Ovary (tissue), 9 donors: Measurements from ENCODE around the gene OSBPL5. TPM values are rescaled to one million over a fixed set of nuclear protein-coding genes. Genes with fewer than 3 reads are reported as not detected.
"Not testable (repeated sequence)": the region's sequence is repeated elsewhere in the genome, so short reads cannot be mapped to it uniquely, and the experiment has no call there.

Source experiments
- DNase-seq, 5 donors: peaks; one replicate each; pipeline ENCODE4 v3.0.0-alpha.2; 2019 to 2020
- H3K27ac ChIP-seq, 2 donors: fragments of 200-600 bp; one replicate each; pipeline versions ENCODE4 v1.5.1 to v1.8.0; 2019 to 2022
- H3K27me3 ChIP-seq: fragments of 200-600 bp; one replicate; pipeline ENCODE4 v1.8.0; 2022
- H3K36me3 ChIP-seq: fragments of 200-600 bp; sonication (generic); one replicate; pipeline ENCODE4 v1.5.1; 2019
- H3K4me1 ChIP-seq: one replicate; pipeline ENCODE4 v1.8.1; 2013; ENCODE audit warnings: mild to moderate bottlenecking, moderate library complexity; ENCODE audit not compliant: insufficient read depth
- H3K4me3 ChIP-seq: fragments of 200-600 bp; sonication (generic); one replicate; pipeline ENCODE4 v1.5.1; 2017
- H3K9me3 ChIP-seq, 2 donors: fragments of 200-600 bp in 1 of 2; sonication (generic) in 1 of 2; one replicate each; pipeline versions ENCODE4 v1.5.1 to v1.8.1; 2013 to 2019; ENCODE audit warnings: mild to moderate bottlenecking in 1 of 2, moderate library complexity in 1 of 2
- CTCF ChIP-seq, 3 donors: fragments of 450-650 bp in 2 of 3; fragments of 200-600 bp in 1 of 3; IDR thresholded peaks; one replicate each; pipeline versions ENCODE4 v1.5.1 to v1.8.0; 2016 to 2022; ENCODE audit warnings: antibody characterized with exemption in 3 of 3, mild to moderate bottlenecking in 1 of 3
- EP300 ChIP-seq: sonication (generic); formaldehyde crosslinking; IDR thresholded peaks from one replicate; pipeline ENCODE4 v1.6.1; 2017; ENCODE audit warnings: antibody characterized with exemption
- POLR2A ChIP-seq: fragments of 450-650 bp; IDR thresholded peaks from one replicate; pipeline ENCODE4 v1.6.1; 2017; ENCODE audit warnings: antibody characterized with exemption, mild to moderate bottlenecking, moderate library complexity
- whole genome bisulfite sequencing, 3 donors: extraction: QIAGEN DNeasy Blood & Tissue Kit in 1 of 3; methylation state at CpG; one replicate each; pipeline versions ENCODE4 v1.1.5 to v1.1.7; 2013 to 2017; 5-methylcytosine and 5-hydroxymethylcytosine counted together
- intact Hi-C, 4 donors: fragments of 100-400 bp; cut with DNase I; formaldehyde crosslinking; loops; one replicate each; pipeline versions ENCODE4 v1.11.0 to v1.15.1; 2022 to 2023
- polyA plus RNA-seq, 2 donors: library from polyadenylated mRNA; stranded (reverse); fragments of 200-250 nt in 1 of 2; fragments of 350-450 nt in 1 of 2; fragmentation: Illumina TruSeq in 1 of 2; extraction: RNeasy Lipid Tissue Mini Kit (QIAGEN cat#74804) in 1 of 2; gene quantifications; one replicate each; pipeline ENCODE4 v1.2.3, GENCODE V29; 2013 to 2014
- total RNA-seq, 7 donors: library from RNA; depleted of rRNA in 2 of 7; stranded (reverse); fragments of >200 nt in 2 of 7; fragmentation: NEBNext Ultra II Directional in 3 of 7; extraction: Animal tissue kit (Norgen Biotek cat#: 25700) in 3 of 7; gene quantifications; one replicate each; pipeline versions ENCODE4 v1.1.0 to v1.2.4, GENCODE V29; 2016 to 2023
- donor health status: DM: no; HTN: no; CAD: no; lungs with moderate emphysema.
- donor health status: DM: no; HTN: no; CAD: no.
- donor health status: Bipolar disorder and iron deficiency.
- donor health status: DM: yes; HTN: yes; CAD: no.
- donor health status: DM: no; HTN: no; CAD: no.
- donor health status: DM: yes; HTN: yes; CAD: no.

The OSBPL5 gene
- total and polyA plus RNA-seq, 9 donors: 3.0 to 41.0 (median 23.3) TPM

DNA sequence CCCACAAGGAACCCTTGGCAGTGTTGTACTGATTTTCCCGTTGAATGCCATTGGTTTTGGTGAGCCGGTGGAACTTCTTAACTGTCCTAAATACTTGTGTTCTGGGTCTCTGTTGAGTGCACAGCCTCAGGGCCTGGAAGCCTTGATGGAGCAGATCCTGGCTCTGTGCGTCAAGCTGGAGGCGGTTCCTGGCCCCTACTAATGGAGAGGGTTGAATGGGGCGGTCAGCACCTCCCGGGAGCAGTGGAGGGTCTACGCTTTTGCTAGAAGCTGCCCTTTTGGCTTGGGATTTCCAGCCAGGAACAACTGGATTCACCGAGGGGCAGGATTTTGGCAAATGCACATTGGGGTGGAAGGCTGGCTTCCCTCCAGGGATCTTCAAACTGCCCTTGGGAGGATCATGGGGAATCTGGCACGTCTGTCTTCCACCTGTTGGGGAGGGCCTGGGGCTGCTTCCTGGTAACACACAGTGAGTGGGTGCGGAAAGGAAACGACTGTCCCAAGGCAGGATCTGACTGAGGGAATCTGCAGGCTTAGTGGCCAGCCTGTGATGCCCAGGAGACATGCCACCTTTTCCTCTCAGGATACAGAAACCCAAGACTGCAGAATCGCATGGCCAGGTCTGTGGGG is 6.9 kb upstream of the OSBPL5 start:
- intact Hi-C loops: no loop called here
- Histone ChIP-seq H3K4me1 (peaks cover 6% of the 10 kb centered on the region), H3K4me3 (no peak overlapping the region), H3K9me3 (no peaks in the 10 kb centered on the region), H3K27me3 (no peaks in the 10 kb centered on the region), H3K36me3 (no peaks in the 10 kb centered on the region), H3K27ac (no peak overlapping the region)
- DNase-seq: no peak
- TF ChIP-seq EP300 (no peak), CTCF (IDR thresholded peaks at IDR 0.05) (no peak), POLR2A (no peak)
- WGBS, 3 donors: 68 to 84% (median 70%) methylated on average over 12 of the region's 12 CpGs

- intact Hi-C loops: no loop called here
- peaks cover 6% of the 10 kb centered on the region for H3K4me1 ChIP-seq
- H3K27me3 ChIP-seq: no peaks in the 10 kb centered on the region
- H3K27ac ChIP-seq: no peak overlapping the region
- H3K36me3 ChIP-seq: no peaks in the 10 kb centered on the region
- no peak for TF ChIP-seq CTCF (IDR thresholded peaks at IDR 0.05)
- TF ChIP-seq EP300: no peak
- DNase-seq: no peak
- 78 to 87% (median 85%) methylated on average over 24 of the region's 24 CpGs for WGBS, 3 donors
- H3K4me3 ChIP-seq: no peak overlapping the region
- no peaks in the 10 kb centered on the region for H3K9me3 ChIP-seq
Measured at GRCh38 chr11:3170756-3171650, 5.9 kb upstream of the OSBPL5 start.

DNA sequence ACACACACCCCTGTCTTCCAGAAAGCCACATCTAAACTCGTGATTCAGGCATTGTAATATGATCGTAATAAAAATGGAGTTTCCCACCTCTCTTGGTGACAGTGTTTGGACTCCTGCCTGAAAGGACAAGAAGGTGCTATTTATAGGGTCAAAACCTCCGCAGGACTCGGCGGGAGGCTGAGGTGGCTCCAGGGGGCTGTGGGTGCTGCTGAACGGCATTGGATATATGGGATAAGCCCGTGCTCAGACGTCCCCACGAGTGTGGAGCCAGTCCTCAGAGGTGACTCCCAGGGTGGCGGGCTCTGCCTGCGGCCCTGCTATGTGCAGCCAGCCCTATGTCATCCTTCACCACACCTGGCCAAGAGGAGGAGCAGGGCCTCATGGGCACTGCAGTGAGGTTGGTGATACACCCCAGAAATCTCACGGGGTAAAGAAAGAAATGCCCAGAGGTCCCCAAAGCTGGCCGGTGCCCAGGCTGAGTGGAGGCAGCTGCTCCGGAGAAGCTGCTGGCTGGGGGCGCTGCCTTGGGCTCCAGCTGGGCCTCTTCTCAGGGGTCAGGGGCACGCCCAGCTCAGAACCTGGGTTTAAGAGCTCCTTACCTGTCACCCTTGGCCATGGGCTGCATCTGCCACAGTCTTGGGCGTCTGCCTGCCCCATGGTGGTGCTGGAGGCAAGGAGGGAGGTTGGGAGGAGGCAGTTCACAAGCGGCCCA is 5.1 kb upstream of the OSBPL5 start:
- H3K4me1 ChIP-seq: peaks cover 8% of the 10 kb centered on the region
- no peak overlapping the region for H3K27ac ChIP-seq
- no peak for DNase-seq
- no peaks in the 10 kb centered on the region for H3K36me3 ChIP-seq
- H3K4me3 ChIP-seq: no peak overlapping the region
- no peaks in the 10 kb centered on the region for H3K9me3 ChIP-seq
- intact Hi-C loops: no loop called here
- no peak for TF ChIP-seq CTCF (IDR thresholded peaks at IDR 0.05)
- TF ChIP-seq POLR2A: no peak
- no peak for TF ChIP-seq EP300
- no peaks in the 10 kb centered on the region for H3K27me3 ChIP-seq
- 51 to 58% (median 56%) methylated on average over 18 of the region's 18 CpGs for WGBS, 3 donors

- Histone ChIP-seq H3K4me3 (peak overlapping the region; percentile 36), H3K27me3 (no peaks in the 10 kb centered on the region), H3K27ac (no peak overlapping the region), H3K4me1 (peaks cover 8% of the 10 kb centered on the region), H3K9me3 (no peaks in the 10 kb centered on the region), H3K36me3 (no peaks in the 10 kb centered on the region)
- WGBS, 3 donors: 1 to 2% (median 1%) methylated on average over 29 to 31 of the region's 31 CpGs
- peak in 3 of 5 donors; percentile 29 to 54 (median 33) for DNase-seq
- intact Hi-C loops: no loop called here
- TF ChIP-seq POLR2A (no peak), EP300 (no peak), CTCF (IDR thresholded peaks at IDR 0.05) (no peak)
Measured at GRCh38 chr11:3169255-3170043, 4.3 kb upstream of the OSBPL5 start.

GRCh38 chr11:3168742-3169254 is 3.7 kb upstream of the OSBPL5 start:
- peak in 1 of 5 donors; percentile 24 for DNase-seq
- intact Hi-C loops, H3K36me3 ChIP-seq, H3K27me3 ChIP-seq, H3K27ac ChIP-seq, H3K9me3 ChIP-seq: not testable (repeated sequence)
- peak overlapping the region; percentile 36 for H3K4me3 ChIP-seq
- peaks cover 10% of the 10 kb centered on the region for H3K4me1 ChIP-seq
- whole genome bisulfite sequencing, 3 donors: 70 to 77% (median 75%) methylated on average over 17 of the region's 17 CpGs
